ENCODE data around the gene ANAPC15. TPM values are rescaled to one million over a fixed set of nuclear protein-coding genes. Genes with fewer than 3 reads are reported as not detected.

Gene ANAPC15
- total and polyA plus RNA-seq, 4 donors: 8.4 to 22.4 (median 15.0) TPM

DNA sequence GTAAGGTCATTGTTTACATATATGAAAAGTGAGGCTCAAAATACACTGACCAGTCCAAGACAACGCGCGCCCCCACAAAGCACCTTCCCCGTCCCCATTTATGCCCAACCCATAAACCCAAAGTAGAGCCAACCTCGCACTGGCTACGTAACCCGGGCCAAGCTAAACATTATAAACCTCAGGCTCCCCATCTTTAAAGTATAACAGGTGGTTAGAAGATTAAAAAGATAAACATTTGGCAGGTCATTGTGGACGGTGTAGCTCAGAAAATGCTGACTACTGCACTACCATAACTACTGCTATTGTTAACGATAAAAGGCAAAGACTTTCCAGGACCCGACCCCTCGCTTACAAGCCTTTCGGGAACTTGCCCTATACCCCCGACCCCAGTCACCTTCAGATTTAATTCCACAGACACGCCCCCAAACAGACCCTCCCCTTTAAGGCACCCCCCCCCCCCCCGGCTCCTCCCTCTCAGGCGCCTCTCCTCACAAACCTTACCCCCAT is 32.6 kb downstream of the ANAPC15 start:
- WGBS: 2% methylated on average over 16 of the region's 16 CpGs
- TF ChIP-seq EGR1 (IDR thresholded peaks at IDR 0.05; ENCODE audit: low read depth in 2 of 2): no peak
- TF ChIP-seq, protein P1, sequence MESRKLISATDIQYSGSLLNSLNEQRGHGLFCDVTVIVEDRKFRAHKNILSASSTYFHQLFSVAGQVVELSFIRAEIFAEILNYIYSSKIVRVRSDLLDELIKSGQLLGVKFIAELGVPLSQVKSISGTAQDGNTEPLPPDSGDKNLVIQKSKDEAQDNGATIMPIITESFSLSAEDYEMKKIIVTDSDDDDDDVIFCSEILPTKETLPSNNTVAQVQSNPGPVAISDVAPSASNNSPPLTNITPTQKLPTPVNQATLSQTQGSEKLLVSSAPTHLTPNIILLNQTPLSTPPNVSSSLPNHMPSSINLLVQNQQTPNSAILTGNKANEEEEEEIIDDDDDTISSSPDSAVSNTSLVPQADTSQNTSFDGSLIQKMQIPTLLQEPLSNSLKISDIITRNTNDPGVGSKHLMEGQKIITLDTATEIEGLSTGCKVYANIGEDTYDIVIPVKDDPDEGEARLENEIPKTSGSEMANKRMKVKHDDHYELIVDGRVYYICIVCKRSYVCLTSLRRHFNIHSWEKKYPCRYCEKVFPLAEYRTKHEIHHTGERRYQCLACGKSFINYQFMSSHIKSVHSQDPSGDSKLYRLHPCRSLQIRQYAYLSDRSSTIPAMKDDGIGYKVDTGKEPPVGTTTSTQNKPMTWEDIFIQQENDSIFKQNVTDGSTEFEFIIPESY (IDR thresholded peaks at IDR 0.05): no peak
- TF ChIP-seq YY1 (IDR thresholded peaks at IDR 0.05): no peak
- no peak for TF ChIP-seq TAF1 (conservative IDR thresholded peaks at IDR 0.05)
- TF ChIP-seq SP1 (IDR thresholded peaks at IDR 0.05): no peak
- TF ChIP-seq RXRA (IDR thresholded peaks at IDR 0.05): no peak
- TF ChIP-seq, protein P2, sequence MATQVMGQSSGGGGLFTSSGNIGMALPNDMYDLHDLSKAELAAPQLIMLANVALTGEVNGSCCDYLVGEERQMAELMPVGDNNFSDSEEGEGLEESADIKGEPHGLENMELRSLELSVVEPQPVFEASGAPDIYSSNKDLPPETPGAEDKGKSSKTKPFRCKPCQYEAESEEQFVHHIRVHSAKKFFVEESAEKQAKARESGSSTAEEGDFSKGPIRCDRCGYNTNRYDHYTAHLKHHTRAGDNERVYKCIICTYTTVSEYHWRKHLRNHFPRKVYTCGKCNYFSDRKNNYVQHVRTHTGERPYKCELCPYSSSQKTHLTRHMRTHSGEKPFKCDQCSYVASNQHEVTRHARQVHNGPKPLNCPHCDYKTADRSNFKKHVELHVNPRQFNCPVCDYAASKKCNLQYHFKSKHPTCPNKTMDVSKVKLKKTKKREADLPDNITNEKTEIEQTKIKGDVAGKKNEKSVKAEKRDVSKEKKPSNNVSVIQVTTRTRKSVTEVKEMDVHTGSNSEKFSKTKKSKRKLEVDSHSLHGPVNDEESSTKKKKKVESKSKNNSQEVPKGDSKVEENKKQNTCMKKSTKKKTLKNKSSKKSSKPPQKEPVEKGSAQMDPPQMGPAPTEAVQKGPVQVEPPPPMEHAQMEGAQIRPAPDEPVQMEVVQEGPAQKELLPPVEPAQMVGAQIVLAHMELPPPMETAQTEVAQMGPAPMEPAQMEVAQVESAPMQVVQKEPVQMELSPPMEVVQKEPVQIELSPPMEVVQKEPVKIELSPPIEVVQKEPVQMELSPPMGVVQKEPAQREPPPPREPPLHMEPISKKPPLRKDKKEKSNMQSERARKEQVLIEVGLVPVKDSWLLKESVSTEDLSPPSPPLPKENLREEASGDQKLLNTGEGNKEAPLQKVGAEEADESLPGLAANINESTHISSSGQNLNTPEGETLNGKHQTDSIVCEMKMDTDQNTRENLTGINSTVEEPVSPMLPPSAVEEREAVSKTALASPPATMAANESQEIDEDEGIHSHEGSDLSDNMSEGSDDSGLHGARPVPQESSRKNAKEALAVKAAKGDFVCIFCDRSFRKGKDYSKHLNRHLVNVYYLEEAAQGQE (IDR thresholded peaks at IDR 0.05): no peak
- TF ChIP-seq RAD21 (IDR thresholded peaks at IDR 0.05): no peak
- TF ChIP-seq NR2F2 (IDR thresholded peaks at IDR 0.05): no peak
- no peak for TF ChIP-seq FOXA1 (IDR thresholded peaks at IDR 0.05)
- no peak for TF ChIP-seq HNF4A (conservative IDR thresholded peaks at IDR 0.05)
- no peak for TF ChIP-seq JUND (IDR thresholded peaks at IDR 0.05)
- no peaks in the 10 kb centered on the region for H3K9me3 ChIP-seq (ENCODE audit: control insufficient read depth in 4 of 4, low read length in 3 of 4)
- H3K4me1 ChIP-seq (ENCODE audit: control insufficient read depth in 4 of 4, insufficient read depth in 4 of 4, low read length in 3 of 4): peaks cover 0 to 11% (median 5%) of the 10 kb centered on the region in 4 donors
- H3K27ac ChIP-seq (ENCODE audit: low read depth in 1 of 2, low read length in 2 of 2): peak overlapping the region; percentile 84 to 88
- no peaks in the 10 kb centered on the region for H3K27me3 ChIP-seq (ENCODE audit: control insufficient read depth in 4 of 4, insufficient read depth in 4 of 4, low read length in 3 of 4)
- peak overlapping the region; percentile 68 to 72 for H3K9ac ChIP-seq (ENCODE audit: low read depth in 1 of 2, low read length in 2 of 2)
- peak overlapping the region; percentile 60 to 83 (median 82) for H3K4me3 ChIP-seq (ENCODE audit: low read depth in 1 of 3, low read length in 3 of 3)
- DNase-seq (ENCODE audit: low spot score): no peak
- H3K36me3 ChIP-seq (ENCODE audit: control insufficient read depth in 4 of 4, insufficient read depth in 3 of 4, low read depth in 1 of 4, low read length in 3 of 4): no peaks in the 10 kb centered on the region

DNA sequence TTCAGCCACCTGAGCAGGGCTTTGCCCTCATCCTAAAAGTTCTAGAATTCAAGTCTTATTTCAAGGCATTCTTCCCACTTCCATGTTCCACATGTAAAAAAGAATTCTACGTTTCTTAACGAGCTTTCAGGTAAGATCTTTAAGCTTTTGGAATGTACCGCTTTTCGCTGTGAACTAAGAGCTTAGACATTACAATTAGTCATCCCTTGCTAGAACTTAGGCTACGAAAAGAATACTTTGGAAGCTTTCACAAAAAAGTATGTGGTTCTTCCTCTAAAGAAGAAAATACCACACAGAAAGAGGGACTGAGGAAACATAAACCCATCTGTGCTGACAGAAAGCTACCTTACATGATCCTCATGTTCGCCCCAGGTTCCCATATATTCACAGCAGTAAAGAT is 34.0 kb downstream of the ANAPC15 start:
- Histone ChIP-seq H3K36me3 (ENCODE audit: control insufficient read depth in 4 of 4, insufficient read depth in 3 of 4, low read depth in 1 of 4, low read length in 3 of 4) (no peaks in the 10 kb centered on the region), H3K27me3 (ENCODE audit: control insufficient read depth in 4 of 4, insufficient read depth in 4 of 4, low read length in 3 of 4) (no peaks in the 10 kb centered on the region), H3K4me3 (ENCODE audit: low read depth in 1 of 3, low read length in 3 of 3) (no peak overlapping the region), H3K9ac (ENCODE audit: low read depth in 1 of 2, low read length in 2 of 2) (no peak overlapping the region), H3K27ac (ENCODE audit: low read depth in 1 of 2, low read length in 2 of 2) (peak overlapping the region in 1 of 2 donors; percentile 31), H3K9me3 (ENCODE audit: control insufficient read depth in 4 of 4, low read length in 3 of 4) (no peaks in the 10 kb centered on the region), H3K4me1 (ENCODE audit: control insufficient read depth in 4 of 4, insufficient read depth in 4 of 4, low read length in 3 of 4) (peaks cover 0 to 11% (median 5%) of the 10 kb centered on the region in 4 donors)
- 93% methylated on average over 6 of the region's 6 CpGs for WGBS
- DNase-seq (ENCODE audit: low spot score): no peak
- TF ChIP-seq HNF4A (conservative IDR thresholded peaks at IDR 0.05) (no peak), EGR1 (IDR thresholded peaks at IDR 0.05; ENCODE audit: low read depth in 2 of 2) (no peak), RAD21 (IDR thresholded peaks at IDR 0.05) (no peak), JUND (IDR thresholded peaks at IDR 0.05) (no peak), TAF1 (conservative IDR thresholded peaks at IDR 0.05) (no peak), RXRA (IDR thresholded peaks at IDR 0.05) (no peak), GABPA (IDR thresholded peaks at IDR 0.05 in 1 of 2, conservative IDR thresholded peaks at IDR 0.05 in 1 of 2) (no peak), YY1 (IDR thresholded peaks at IDR 0.05) (no peak), HNF4G (IDR thresholded peaks at IDR 0.05) (no peak), NR2F2 (IDR thresholded peaks at IDR 0.05) (no peak), SP1 (IDR thresholded peaks at IDR 0.05) (no peak), FOXA1 (IDR thresholded peaks at IDR 0.05) (no peak)
- TF ChIP-seq, protein P3, sequence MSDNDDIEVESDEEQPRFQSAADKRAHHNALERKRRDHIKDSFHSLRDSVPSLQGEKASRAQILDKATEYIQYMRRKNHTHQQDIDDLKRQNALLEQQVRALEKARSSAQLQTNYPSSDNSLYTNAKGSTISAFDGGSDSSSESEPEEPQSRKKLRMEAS (IDR thresholded peaks at IDR 0.05): no peak
- TF ChIP-seq, protein P1 (IDR thresholded peaks at IDR 0.05): no peak
- TF ChIP-seq, protein P2 (IDR thresholded peaks at IDR 0.05): no peak
- TF ChIP-seq, protein P4, sequence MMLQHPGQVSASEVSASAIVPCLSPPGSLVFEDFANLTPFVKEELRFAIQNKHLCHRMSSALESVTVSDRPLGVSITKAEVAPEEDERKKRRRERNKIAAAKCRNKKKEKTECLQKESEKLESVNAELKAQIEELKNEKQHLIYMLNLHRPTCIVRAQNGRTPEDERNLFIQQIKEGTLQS (IDR thresholded peaks at IDR 0.05): no peak
- TF ChIP-seq, protein P5, sequence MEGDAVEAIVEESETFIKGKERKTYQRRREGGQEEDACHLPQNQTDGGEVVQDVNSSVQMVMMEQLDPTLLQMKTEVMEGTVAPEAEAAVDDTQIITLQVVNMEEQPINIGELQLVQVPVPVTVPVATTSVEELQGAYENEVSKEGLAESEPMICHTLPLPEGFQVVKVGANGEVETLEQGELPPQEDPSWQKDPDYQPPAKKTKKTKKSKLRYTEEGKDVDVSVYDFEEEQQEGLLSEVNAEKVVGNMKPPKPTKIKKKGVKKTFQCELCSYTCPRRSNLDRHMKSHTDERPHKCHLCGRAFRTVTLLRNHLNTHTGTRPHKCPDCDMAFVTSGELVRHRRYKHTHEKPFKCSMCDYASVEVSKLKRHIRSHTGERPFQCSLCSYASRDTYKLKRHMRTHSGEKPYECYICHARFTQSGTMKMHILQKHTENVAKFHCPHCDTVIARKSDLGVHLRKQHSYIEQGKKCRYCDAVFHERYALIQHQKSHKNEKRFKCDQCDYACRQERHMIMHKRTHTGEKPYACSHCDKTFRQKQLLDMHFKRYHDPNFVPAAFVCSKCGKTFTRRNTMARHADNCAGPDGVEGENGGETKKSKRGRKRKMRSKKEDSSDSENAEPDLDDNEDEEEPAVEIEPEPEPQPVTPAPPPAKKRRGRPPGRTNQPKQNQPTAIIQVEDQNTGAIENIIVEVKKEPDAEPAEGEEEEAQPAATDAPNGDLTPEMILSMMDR (IDR thresholded peaks at IDR 0.05; ENCODE audit: low read depth, low read length, missing input control): no peak

Measured in liver (tissue), 9 donors.